Measurements from ENCODE around the gene NPHS1. TPM values are rescaled to one million over a fixed set of nuclear protein-coding genes. Genes with fewer than 3 reads are reported as not detected.
A peak's percentile ranks its signal among the peaks of the same experiment; 100 is the strongest.

Gene NPHS1
- total and polyA plus RNA-seq, 2 experiments from 2014 or later: 0.30 to 0.76 TPM

GRCh38 chr19:35882114-35882832, 30.0 kb upstream of the NPHS1 start:
- no peaks in the 10 kb centered on the region for H3K9me3 ChIP-seq (ENCODE audit: low read depth)
- no peak overlapping the region for H3K27ac ChIP-seq
- DNase-seq (ENCODE audit: low spot score): peak; percentile 52
- no peaks in the 10 kb centered on the region for H4K20me1 ChIP-seq (ENCODE audit: insufficient read depth, poor library complexity, severe bottlenecking)
- WGBS (ENCODE audit: low lambda C conversion rate, missing lambda C conversion rate): 29% methylated on average over 8 of the region's 8 CpGs
- no peak overlapping the region for H3K4me3 ChIP-seq
- no peaks in the 10 kb centered on the region for H3K9me2 ChIP-seq (replicated peaks; ENCODE audit: insufficient read depth)
- H3K4me1 ChIP-seq (ENCODE audit: insufficient read depth): no peaks in the 10 kb centered on the region
- no peaks in the 10 kb centered on the region for H3K36me3 ChIP-seq (replicated peaks; ENCODE audit: insufficient read depth, low read depth)
- no peak overlapping the region for H3K4me2 ChIP-seq
- TF ChIP-seq EZH2 (IDR thresholded peaks at IDR 0.05; ENCODE audit: borderline replicate concordance) (no peak), CTCF (IDR thresholded peaks at IDR 0.05; ENCODE audit: poor library complexity) (peak; percentile 65), EZH2phosphoT487 (IDR thresholded peaks at IDR 0.05; ENCODE audit: low read depth, severe bottlenecking, unreplicated experiment) (no peak)
- H2AFZ ChIP-seq: no peak overlapping the region
- no peaks in the 10 kb centered on the region for H3K79me2 ChIP-seq
- H3K27me3 ChIP-seq: no peaks in the 10 kb centered on the region

- no peak overlapping the region for H3K27ac ChIP-seq
- H3K27me3 ChIP-seq: no peaks in the 10 kb centered on the region
- H4K20me1 ChIP-seq (ENCODE audit: insufficient read depth, poor library complexity, severe bottlenecking): no peaks in the 10 kb centered on the region
- no peaks in the 10 kb centered on the region for H3K79me2 ChIP-seq
- no peak overlapping the region for H3K4me3 ChIP-seq
- no peaks in the 10 kb centered on the region for H3K4me1 ChIP-seq (ENCODE audit: insufficient read depth)
- H3K36me3 ChIP-seq (replicated peaks; ENCODE audit: insufficient read depth, low read depth): no peaks in the 10 kb centered on the region
- no peak overlapping the region for H3K4me2 ChIP-seq
- peak; percentile 95 for DNase-seq (ENCODE audit: low spot score)
- H3K9me2 ChIP-seq (replicated peaks; ENCODE audit: insufficient read depth): no peaks in the 10 kb centered on the region
- H2AFZ ChIP-seq: no peak overlapping the region
- WGBS (ENCODE audit: low lambda C conversion rate, missing lambda C conversion rate): 4% methylated on average over 28 of the region's 28 CpGs
- TF ChIP-seq CTCF (IDR thresholded peaks at IDR 0.05; ENCODE audit: poor library complexity) (no peak), EZH2phosphoT487 (IDR thresholded peaks at IDR 0.05; ENCODE audit: low read depth, severe bottlenecking, unreplicated experiment) (no peak), EZH2 (IDR thresholded peaks at IDR 0.05; ENCODE audit: borderline replicate concordance) (no peak)
- no peaks in the 10 kb centered on the region for H3K9me3 ChIP-seq (ENCODE audit: low read depth)
Measured at GRCh38 chr19:35879770-35880317, 27.5 kb upstream of the NPHS1 start.

- TF ChIP-seq CTCF (IDR thresholded peaks at IDR 0.05; ENCODE audit: poor library complexity) (no peak), EZH2 (IDR thresholded peaks at IDR 0.05; ENCODE audit: borderline replicate concordance) (no peak), EZH2phosphoT487 (IDR thresholded peaks at IDR 0.05; ENCODE audit: low read depth, severe bottlenecking, unreplicated experiment) (no peak)
- H3K79me2 ChIP-seq: no peaks in the 10 kb centered on the region
- no peaks in the 10 kb centered on the region for H3K9me2 ChIP-seq (replicated peaks; ENCODE audit: insufficient read depth)
- H4K20me1 ChIP-seq (ENCODE audit: insufficient read depth, poor library complexity, severe bottlenecking): no peaks in the 10 kb centered on the region
- H3K4me1 ChIP-seq (ENCODE audit: insufficient read depth): no peaks in the 10 kb centered on the region
- H3K4me2 ChIP-seq: no peak overlapping the region
- H3K4me3 ChIP-seq: no peak overlapping the region
- no peaks in the 10 kb centered on the region for H3K9me3 ChIP-seq (ENCODE audit: low read depth)
- no peak overlapping the region for H2AFZ ChIP-seq
- H3K27ac ChIP-seq: no peak overlapping the region
- H3K36me3 ChIP-seq (replicated peaks; ENCODE audit: insufficient read depth, low read depth): no peaks in the 10 kb centered on the region
- no peak for DNase-seq (ENCODE audit: low spot score)
- 72% methylated on average over 21 of the region's 23 CpGs for WGBS (ENCODE audit: low lambda C conversion rate, missing lambda C conversion rate)
- H3K27me3 ChIP-seq: no peaks in the 10 kb centered on the region
Measured at GRCh38 chr19:35879068-35879467, 26.8 kb upstream of the NPHS1 start.
